HCT116 (cell line): ENCODE results near the gene ACAP3.

Experiments
- EZH2 ChIP-seq: fragments of 200-600 bp; sonication (generic); IDR thresholded peaks from 2 replicates; pipeline ENCODE4 v1.6.1; 2017; ENCODE audit warnings: antibody characterized with exemption, mixed run types
- POLR2A ChIP-seq: IDR thresholded peaks from 2 replicates; pipeline ENCODE4 v1.7.0; 2011; ENCODE audit warnings: borderline replicate concordance; ENCODE audit not compliant: insufficient read depth, insufficient read length; ENCODE audit errors: extremely low read depth
- SIN3A ChIP-seq: IDR thresholded peaks from 2 replicates; pipeline ENCODE4 v1.6.1; 2012; ENCODE audit warnings: low read depth
- TF ChIP-seq, protein P1 (sequence below): IDR thresholded peaks from 2 replicates; pipeline ENCODE4 v1.6.1; 2011; ENCODE audit warnings: mild to moderate bottlenecking, low read length, moderate library complexity; ENCODE audit not compliant: insufficient replicate concordance; ENCODE audit errors: extremely low read depth
- TF ChIP-seq, protein P2 (sequence below), 3 experiments: fragments of 200-600 bp in 1 of 3; sonication (generic) in 1 of 3; IDR thresholded peaks in 2 of 3; conservative IDR thresholded peaks in 1 of 3; 2 replicates each; pipeline ENCODE4 v1.5.1; 2012 to 2017; ENCODE audit warnings: low read depth in 2 of 3, low read length in 2 of 3, antibody characterized with exemption in 1 of 3, borderline replicate concordance in 1 of 3, control low read depth in 1 of 3, mild to moderate bottlenecking in 1 of 3, mixed read lengths in 1 of 3, mixed run types in 1 of 3, moderate library complexity in 1 of 3; ENCODE audit not compliant: insufficient read depth in 1 of 3

DNA sequence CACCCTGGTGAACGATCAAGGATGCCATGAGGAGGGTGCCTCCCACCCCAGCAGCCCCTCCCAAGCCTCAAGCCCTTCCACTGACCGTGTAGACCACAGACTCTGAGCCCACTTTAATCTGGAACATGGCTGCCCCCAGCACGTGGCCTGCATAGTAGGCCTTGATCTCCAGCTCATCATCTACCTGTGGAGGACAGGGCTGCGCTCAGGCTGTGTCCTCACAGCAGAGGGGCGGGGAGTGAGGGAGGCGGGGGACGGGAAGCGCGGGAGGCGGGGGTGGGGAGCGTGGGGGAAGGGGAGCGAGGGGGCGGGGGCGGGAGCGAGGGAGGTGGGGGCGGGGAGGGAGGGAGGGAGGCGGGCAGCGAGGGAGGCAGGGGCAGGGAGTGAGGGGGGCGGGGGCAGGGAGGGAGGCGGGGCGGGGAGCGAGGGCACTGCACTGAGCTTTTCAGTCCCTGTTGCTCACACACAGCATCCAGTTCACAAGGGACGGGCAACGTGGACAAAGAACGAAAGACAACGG lies 7.8 kb upstream of the ACAP3 start:
- TF ChIP-seq SIN3A: no peak
- TF ChIP-seq POLR2A: no peak
- TF ChIP-seq, protein P1, sequence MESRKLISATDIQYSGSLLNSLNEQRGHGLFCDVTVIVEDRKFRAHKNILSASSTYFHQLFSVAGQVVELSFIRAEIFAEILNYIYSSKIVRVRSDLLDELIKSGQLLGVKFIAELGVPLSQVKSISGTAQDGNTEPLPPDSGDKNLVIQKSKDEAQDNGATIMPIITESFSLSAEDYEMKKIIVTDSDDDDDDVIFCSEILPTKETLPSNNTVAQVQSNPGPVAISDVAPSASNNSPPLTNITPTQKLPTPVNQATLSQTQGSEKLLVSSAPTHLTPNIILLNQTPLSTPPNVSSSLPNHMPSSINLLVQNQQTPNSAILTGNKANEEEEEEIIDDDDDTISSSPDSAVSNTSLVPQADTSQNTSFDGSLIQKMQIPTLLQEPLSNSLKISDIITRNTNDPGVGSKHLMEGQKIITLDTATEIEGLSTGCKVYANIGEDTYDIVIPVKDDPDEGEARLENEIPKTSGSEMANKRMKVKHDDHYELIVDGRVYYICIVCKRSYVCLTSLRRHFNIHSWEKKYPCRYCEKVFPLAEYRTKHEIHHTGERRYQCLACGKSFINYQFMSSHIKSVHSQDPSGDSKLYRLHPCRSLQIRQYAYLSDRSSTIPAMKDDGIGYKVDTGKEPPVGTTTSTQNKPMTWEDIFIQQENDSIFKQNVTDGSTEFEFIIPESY: no peak
- TF ChIP-seq, protein P2, sequence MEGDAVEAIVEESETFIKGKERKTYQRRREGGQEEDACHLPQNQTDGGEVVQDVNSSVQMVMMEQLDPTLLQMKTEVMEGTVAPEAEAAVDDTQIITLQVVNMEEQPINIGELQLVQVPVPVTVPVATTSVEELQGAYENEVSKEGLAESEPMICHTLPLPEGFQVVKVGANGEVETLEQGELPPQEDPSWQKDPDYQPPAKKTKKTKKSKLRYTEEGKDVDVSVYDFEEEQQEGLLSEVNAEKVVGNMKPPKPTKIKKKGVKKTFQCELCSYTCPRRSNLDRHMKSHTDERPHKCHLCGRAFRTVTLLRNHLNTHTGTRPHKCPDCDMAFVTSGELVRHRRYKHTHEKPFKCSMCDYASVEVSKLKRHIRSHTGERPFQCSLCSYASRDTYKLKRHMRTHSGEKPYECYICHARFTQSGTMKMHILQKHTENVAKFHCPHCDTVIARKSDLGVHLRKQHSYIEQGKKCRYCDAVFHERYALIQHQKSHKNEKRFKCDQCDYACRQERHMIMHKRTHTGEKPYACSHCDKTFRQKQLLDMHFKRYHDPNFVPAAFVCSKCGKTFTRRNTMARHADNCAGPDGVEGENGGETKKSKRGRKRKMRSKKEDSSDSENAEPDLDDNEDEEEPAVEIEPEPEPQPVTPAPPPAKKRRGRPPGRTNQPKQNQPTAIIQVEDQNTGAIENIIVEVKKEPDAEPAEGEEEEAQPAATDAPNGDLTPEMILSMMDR (IDR thresholded peaks at IDR 0.05 in 2 of 3, conservative IDR thresholded peaks at IDR 0.05 in 1 of 3; ENCODE audit: borderline replicate concordance in 1 of 3, insufficient read depth in 1 of 3, low read depth in 2 of 3, low read length in 2 of 3): no peak
- TF ChIP-seq EZH2: no peak
